Spleen (tissue), 7 donors: Measurements from ENCODE around the gene RRP1B.

Experiments
- POLR2A ChIP-seq, 3 donors: fragments of 450-650 bp; IDR thresholded peaks; one replicate each; pipeline ENCODE4 v1.5.1; 2017; ENCODE audit warnings: antibody characterized with exemption in 3 of 3, mild to moderate bottlenecking in 1 of 3
- POLR2AphosphoS5 ChIP-seq, 3 donors: sonication (generic); formaldehyde crosslinking; IDR thresholded peaks; one replicate each; pipeline ENCODE4 v1.5.1; 2017; ENCODE audit warnings: antibody characterized with exemption in 3 of 3
- TF ChIP-seq, protein P1 (sequence below), 11 experiments: fragments of 200-600 bp in 7 of 11; fragments of 450-650 bp in 4 of 11; sonication (generic) in 4 of 11; IDR thresholded peaks in 8 of 11; conservative IDR thresholded peaks in 3 of 11; 1 replicate in 7 of 11; 2 replicates in 4 of 11; pipeline versions ENCODE4 v1.4.0 to v1.8.0; 2016 to 2021; ENCODE audit warnings: antibody characterized with exemption in 11 of 11, inconsistent platforms in 4 of 11, mild to moderate bottlenecking in 1 of 11
- donor health status: DM: no; HTN: no; CAD: no; lungs with moderate emphysema.
- donor health status: DM: no; HTN: no; CAD: no.
- donor health status: DM: no; HTN: no; CAD: no.

DNA sequence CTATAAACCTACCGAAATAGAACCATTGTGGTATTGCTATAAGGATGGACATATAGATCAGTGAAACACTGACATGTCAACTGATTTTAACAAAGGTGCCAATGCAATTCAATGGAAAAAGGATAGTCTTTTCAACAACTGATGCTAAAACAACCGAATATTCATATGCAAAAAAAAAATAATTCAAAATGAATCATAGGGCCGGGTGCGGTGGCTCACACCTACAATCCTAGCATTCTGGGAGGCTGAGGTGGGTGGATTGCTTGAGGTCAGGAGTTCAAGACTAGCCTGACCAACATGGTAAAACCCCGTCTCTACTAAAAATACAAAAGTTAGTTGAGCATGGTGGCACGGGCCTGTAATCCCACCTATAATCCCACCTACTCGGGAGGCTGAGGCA lies 23.9 kb upstream of the RRP1B start:
- TF ChIP-seq POLR2AphosphoS5 (IDR thresholded peaks at IDR 0.05) = no peak
- TF ChIP-seq, protein P1, sequence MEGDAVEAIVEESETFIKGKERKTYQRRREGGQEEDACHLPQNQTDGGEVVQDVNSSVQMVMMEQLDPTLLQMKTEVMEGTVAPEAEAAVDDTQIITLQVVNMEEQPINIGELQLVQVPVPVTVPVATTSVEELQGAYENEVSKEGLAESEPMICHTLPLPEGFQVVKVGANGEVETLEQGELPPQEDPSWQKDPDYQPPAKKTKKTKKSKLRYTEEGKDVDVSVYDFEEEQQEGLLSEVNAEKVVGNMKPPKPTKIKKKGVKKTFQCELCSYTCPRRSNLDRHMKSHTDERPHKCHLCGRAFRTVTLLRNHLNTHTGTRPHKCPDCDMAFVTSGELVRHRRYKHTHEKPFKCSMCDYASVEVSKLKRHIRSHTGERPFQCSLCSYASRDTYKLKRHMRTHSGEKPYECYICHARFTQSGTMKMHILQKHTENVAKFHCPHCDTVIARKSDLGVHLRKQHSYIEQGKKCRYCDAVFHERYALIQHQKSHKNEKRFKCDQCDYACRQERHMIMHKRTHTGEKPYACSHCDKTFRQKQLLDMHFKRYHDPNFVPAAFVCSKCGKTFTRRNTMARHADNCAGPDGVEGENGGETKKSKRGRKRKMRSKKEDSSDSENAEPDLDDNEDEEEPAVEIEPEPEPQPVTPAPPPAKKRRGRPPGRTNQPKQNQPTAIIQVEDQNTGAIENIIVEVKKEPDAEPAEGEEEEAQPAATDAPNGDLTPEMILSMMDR (IDR thresholded peaks at IDR 0.05 in 8 of 11, conservative IDR thresholded peaks at IDR 0.05 in 3 of 11) = no peak
- no peak for TF ChIP-seq POLR2A (IDR thresholded peaks at IDR 0.05)
